Mucosa of rectum (tissue), 2 donors: ENCODE measurements around the gene PRG2.

ENCODE experiments used
- H3K27ac ChIP-seq, 2 donors: one replicate each; pipeline ENCODE4 v1.7.0; 2013; ENCODE audit warnings: inconsistent platforms in 2 of 2, low read depth in 2 of 2, low read length in 2 of 2
- H3K27me3 ChIP-seq, 2 donors: one replicate each; pipeline ENCODE4 v1.7.0; 2013; ENCODE audit warnings: low read length in 2 of 2; ENCODE audit not compliant: control insufficient read depth in 2 of 2, insufficient read depth in 2 of 2
- H3K36me3 ChIP-seq, 2 donors: one replicate each; pipeline ENCODE4 v1.7.0; 2013; ENCODE audit warnings: low read length in 2 of 2; ENCODE audit not compliant: control insufficient read depth in 2 of 2, insufficient read depth in 2 of 2
- H3K4me1 ChIP-seq, 2 donors: one replicate each; pipeline ENCODE4 v1.7.0; 2013; ENCODE audit warnings: low read length in 2 of 2, mild to moderate bottlenecking in 1 of 2; ENCODE audit not compliant: control insufficient read depth in 2 of 2, insufficient read depth in 2 of 2
- H3K4me3 ChIP-seq, 2 donors: one replicate each; pipeline ENCODE4 v1.7.0; 2013; ENCODE audit warnings: low read length in 2 of 2
- H3K9ac ChIP-seq, 2 donors: one replicate each; pipeline ENCODE4 v1.7.0; 2013; ENCODE audit warnings: low read length in 2 of 2, low read depth in 1 of 2, mild to moderate bottlenecking in 1 of 2
- H3K9me3 ChIP-seq, 2 donors: one replicate each; pipeline ENCODE4 v1.7.0; 2013; ENCODE audit warnings: low read length in 2 of 2; ENCODE audit not compliant: control insufficient read depth in 2 of 2
- donor health status: healthy.
- donor health status: Normal muscosa, but diverticular disease.

The PRG2 gene

GRCh38 chr11:57386178-57386940, 4.1 kb downstream of the PRG2 start:
- H3K27ac ChIP-seq = no peak overlapping the region
- no peaks in the 10 kb centered on the region for H3K27me3 ChIP-seq
- no peaks in the 10 kb centered on the region for H3K9me3 ChIP-seq
- H3K9ac ChIP-seq = no peak overlapping the region
- H3K4me1 ChIP-seq = no peaks in the 10 kb centered on the region
- no peak overlapping the region for H3K4me3 ChIP-seq
- H3K36me3 ChIP-seq = no peaks in the 10 kb centered on the region

GRCh38 chr11:57380975-57381374, 9.5 kb downstream of the PRG2 start, which contains the start of gene PRG3:
Gene PRG3 (minus strand): TSS chr11:57381150. CDS start chr11:57380708, 442 bp downstream.
- Histone ChIP-seq H3K36me3 (no peaks in the 10 kb centered on the region), H3K4me3 (no peak within 1 kb of the TSS), H3K4me1 (no peaks in the 10 kb centered on the region), H3K27ac (no peak within 1 kb of the TSS), H3K9me3 (no peaks in the 10 kb centered on the region), H3K9ac (no peak within 1 kb of the TSS), H3K27me3 (no peaks in the 10 kb centered on the region)

- no peaks in the 10 kb centered on the region for H3K36me3 ChIP-seq
- H3K27ac ChIP-seq = no peak overlapping the region
- H3K4me1 ChIP-seq = no peaks in the 10 kb centered on the region
- H3K4me3 ChIP-seq = no peak overlapping the region
- H3K9ac ChIP-seq = no peak overlapping the region
- H3K27me3 ChIP-seq = no peaks in the 10 kb centered on the region
- no peaks in the 10 kb centered on the region for H3K9me3 ChIP-seq
Observed at GRCh38 chr11:57379732-57380131, 10.7 kb downstream of the PRG2 start.

DNA sequence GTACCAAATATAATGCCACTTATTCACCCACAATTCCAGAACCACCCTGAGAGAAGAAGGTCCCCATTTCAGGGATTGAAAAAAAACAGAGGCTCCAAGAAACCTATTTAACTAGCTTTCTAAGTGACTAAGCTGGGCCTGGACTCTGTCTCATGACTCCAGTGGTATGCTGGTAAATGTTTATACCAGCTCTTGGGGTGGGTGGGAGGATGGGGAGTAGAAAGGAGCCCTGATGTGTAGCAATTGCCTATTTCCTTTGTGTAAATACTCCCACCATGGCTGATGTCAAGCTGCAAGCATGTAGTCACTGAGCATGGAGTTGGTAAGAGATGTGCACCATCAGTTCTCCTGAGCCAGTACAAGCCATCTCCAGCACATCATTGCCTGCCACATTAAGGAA, 12.3 kb downstream of the PRG2 start:
- no peaks in the 10 kb centered on the region for H3K36me3 ChIP-seq
- no peak overlapping the region for H3K27ac ChIP-seq
- no peak overlapping the region for H3K4me3 ChIP-seq
- no peaks in the 10 kb centered on the region for H3K27me3 ChIP-seq
- H3K9me3 ChIP-seq = no peaks in the 10 kb centered on the region
- H3K4me1 ChIP-seq = no peaks in the 10 kb centered on the region
- H3K9ac ChIP-seq = no peak overlapping the region

- no peaks in the 10 kb centered on the region for H3K36me3 ChIP-seq
- H3K9ac ChIP-seq = no peak overlapping the region
- H3K4me3 ChIP-seq = no peak overlapping the region
- H3K9me3 ChIP-seq = no peaks in the 10 kb centered on the region
- H3K27ac ChIP-seq = no peak overlapping the region
- no peaks in the 10 kb centered on the region for H3K4me1 ChIP-seq
- H3K27me3 ChIP-seq = no peaks in the 10 kb centered on the region
Observed at GRCh38 chr11:57377107-57377506, 13.3 kb downstream of the PRG2 start.

DNA sequence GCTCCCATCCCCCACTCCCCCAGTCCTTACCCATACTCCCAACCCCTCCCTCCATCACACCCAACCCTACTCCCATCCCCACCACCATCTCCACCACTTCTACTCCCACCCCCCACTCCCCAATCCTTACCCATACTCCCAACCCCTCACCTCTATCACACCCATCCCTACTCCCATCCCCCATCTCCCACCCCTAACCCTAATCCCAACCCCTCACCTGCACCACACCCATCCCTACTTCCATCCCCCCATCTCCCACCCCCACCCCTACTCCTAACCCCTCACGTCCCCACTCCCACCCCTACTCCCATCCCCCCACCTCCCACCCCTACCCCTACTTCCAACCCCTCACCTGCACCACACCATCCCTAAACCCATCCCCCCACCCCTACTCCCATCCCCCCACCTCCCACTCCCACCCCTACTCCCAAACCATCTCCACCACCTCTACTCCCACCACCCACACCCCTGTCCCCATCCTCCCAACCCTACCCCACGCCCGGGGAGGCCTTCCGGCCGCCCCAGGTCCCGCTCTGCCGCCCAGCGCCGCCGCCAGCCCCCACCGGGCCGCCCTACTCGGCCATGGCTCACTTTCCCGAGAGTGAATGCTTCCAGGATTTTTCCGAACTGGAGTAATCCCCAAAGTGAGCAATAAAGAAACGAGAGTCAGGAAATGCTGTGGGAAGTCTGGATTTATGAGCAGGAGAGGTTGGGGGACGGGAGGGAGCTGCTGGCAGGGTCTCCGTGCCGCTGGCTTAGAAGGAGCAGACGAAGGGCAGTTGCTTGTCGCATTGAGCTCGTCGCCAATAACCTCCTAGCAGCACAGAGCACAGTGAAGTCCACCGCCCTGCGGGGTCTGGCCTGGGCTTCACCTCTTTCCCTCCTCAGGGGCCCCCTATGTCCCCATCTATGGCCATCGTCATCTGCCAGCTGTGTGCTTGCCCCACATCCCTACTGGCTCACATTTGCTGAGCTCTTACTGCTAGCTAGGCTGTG, 14.1 kb downstream of the PRG2 start:
- Histone ChIP-seq H3K4me3 (no peak overlapping the region), H3K27ac (no peak overlapping the region), H3K4me1 (no peaks in the 10 kb centered on the region), H3K27me3 (no peaks in the 10 kb centered on the region), H3K9me3 (no peaks in the 10 kb centered on the region), H3K9ac (no peak overlapping the region), H3K36me3 (no peaks in the 10 kb centered on the region)

DNA sequence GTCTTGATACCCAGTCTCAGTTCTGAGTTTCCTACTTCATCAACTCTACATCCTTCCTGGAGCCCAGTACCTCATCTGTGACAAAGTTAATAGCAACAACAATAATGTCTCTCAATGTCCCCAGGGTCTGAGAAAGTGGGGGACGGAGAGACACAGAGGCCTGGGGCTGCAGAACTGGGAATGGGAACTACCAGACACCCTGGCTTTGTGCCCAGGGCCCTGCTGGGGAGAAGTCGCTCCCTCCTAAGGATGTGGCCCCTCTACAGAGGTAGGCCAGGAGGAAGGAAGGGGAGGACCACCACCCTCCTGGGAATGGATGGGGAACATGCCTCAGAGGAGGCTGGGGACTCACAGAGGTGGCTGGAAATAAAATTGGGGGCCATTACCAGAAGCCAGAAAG, 15.0 kb downstream of the PRG2 start:
- Histone ChIP-seq H3K27ac (no peak overlapping the region), H3K9ac (no peak overlapping the region), H3K4me1 (no peaks in the 10 kb centered on the region), H3K4me3 (no peak overlapping the region), H3K27me3 (no peaks in the 10 kb centered on the region), H3K36me3 (no peaks in the 10 kb centered on the region), H3K9me3 (no peaks in the 10 kb centered on the region)

- H3K4me3 ChIP-seq = no peak overlapping the region
- H3K9ac ChIP-seq = no peak overlapping the region
- H3K9me3 ChIP-seq = no peaks in the 10 kb centered on the region
- no peaks in the 10 kb centered on the region for H3K36me3 ChIP-seq
- no peaks in the 10 kb centered on the region for H3K4me1 ChIP-seq
- H3K27ac ChIP-seq = no peak overlapping the region
- no peaks in the 10 kb centered on the region for H3K27me3 ChIP-seq
Observed at GRCh38 chr11:57374966-57375365, 15.5 kb downstream of the PRG2 start.

- H3K36me3 ChIP-seq = no peaks in the 10 kb centered on the region
- H3K27me3 ChIP-seq = no peaks in the 10 kb centered on the region
- H3K4me3 ChIP-seq = no peak overlapping the region
- no peaks in the 10 kb centered on the region for H3K4me1 ChIP-seq
- no peak overlapping the region for H3K27ac ChIP-seq
- H3K9ac ChIP-seq = no peak overlapping the region
- H3K9me3 ChIP-seq = no peaks in the 10 kb centered on the region
Observed at GRCh38 chr11:57373146-57373545, 17.3 kb downstream of the PRG2 start.

GRCh38 chr11:57370941-57371340, 19.5 kb downstream of the PRG2 start:
- Histone ChIP-seq H3K27me3 (no peaks in the 10 kb centered on the region), H3K4me1 (no peaks in the 10 kb centered on the region), H3K9ac (no peak overlapping the region), H3K27ac (no peak overlapping the region), H3K9me3 (no peaks in the 10 kb centered on the region), H3K4me3 (no peak overlapping the region), H3K36me3 (no peaks in the 10 kb centered on the region)
